Measurements from ENCODE around the gene AKR1D1. TPM values are rescaled to one million over a fixed set of nuclear protein-coding genes. Genes with fewer than 3 reads are reported as not detected.
"Not testable (repeated sequence)": the region's sequence is repeated elsewhere in the genome, so short reads cannot be mapped to it uniquely, and the experiment has no call there.

The AKR1D1 gene
- polyA plus RNA-seq, 4 donors, result 0.07 to 0.41 (median 0.07) TPM; not detected in 1

DNA sequence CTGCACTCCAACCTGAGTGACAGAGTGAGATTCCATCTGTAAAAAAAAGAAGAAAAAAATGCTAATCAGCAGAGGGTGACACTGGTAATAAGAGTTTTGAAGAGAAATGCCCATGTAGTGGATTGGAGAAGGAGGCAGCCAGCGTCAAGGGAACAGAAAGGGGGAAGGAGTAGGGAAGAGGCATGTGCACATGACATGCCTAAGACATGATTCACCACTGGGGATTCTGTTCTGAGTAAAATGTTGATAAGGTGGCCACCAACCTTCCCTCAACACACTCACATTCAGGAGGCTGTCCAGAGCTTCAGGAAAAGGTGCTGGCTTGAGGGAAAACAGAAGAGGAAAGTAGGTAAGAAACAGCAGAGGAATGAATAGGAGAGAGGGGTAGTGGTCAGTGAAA lies 39.9 kb downstream of the AKR1D1 start:
- no peak for DNase-seq (ENCODE audit: low read depth in 4 of 4, low spot score in 3 of 4)

DNA sequence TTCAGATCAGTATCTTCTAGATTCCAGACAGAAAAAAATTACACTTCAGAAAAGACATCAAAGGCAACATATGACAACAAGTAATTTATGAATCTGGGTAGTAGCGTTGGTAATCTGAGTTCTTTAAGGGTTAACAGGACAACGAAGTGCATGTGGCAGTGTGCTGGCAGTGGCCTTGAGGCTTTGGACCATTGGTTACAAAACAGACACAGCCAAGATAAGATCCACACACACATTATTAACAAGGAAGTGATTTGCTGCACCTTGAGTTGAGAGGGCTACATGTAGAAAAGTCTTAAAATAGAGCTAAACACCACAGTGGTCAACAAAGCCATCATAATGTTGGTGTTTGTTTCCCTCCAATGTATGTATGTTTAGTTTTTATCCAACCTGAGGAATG lies 40.6 kb downstream of the AKR1D1 start:
- no peak for DNase-seq (ENCODE audit: low read depth in 4 of 4, low spot score in 3 of 4)

DNA sequence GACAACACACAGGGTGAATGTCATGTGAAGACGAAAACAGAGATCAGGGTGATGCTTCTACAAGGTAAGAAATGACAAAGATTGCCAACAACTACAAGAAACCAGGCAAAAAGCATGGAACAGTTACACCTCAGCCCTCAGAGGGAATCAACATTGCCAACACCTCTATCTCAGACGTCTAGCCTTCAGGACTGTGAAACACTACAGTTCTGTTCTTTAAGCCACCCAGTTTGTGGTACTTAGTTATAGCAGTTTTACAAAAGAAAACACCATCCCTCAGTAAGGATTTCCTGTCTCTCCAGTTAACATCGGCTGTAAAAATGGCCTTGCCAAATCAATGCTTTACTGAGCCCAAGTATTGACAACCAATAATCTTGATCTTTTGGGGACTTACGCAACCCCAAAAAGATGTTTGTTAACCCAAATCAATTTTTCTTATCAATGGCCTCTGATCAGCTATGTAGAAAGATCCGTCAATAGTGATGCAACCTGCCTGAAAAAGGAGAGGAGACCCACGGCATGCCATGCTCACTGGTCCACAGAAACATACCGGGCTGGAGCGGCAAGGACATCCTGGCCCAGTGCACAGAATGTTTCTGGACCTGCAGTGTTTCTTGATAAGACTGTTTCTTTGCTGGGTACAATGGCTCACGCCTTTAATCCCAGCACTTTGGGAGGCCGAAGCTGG lies 44.0 kb downstream of the AKR1D1 start:
- no peak for DNase-seq (ENCODE audit: low read depth in 4 of 4, low spot score in 3 of 4)

DNA sequence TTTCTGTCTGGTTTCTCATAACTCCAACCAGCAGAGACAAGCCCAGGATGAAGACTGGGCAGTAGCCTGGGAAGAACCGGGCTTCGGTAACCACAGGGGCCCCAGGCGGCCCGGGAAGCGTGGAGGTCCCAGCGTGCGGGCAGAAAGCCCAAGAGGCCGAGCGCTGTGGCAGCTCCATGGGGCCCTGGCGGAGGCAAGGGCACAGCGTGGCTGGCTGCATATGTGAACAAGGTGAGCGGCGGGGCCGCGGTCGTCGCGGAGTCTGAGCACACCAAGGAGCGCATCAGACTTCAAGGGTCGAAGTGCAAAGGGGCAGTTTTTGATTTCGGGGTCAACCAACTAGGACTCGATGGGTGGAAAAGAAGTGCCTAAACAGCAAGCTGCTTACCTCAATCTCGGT lies 45.9 kb downstream of the AKR1D1 start:
- DNase-seq (ENCODE audit: low read depth in 4 of 4, low spot score in 3 of 4), result no peak

DNA sequence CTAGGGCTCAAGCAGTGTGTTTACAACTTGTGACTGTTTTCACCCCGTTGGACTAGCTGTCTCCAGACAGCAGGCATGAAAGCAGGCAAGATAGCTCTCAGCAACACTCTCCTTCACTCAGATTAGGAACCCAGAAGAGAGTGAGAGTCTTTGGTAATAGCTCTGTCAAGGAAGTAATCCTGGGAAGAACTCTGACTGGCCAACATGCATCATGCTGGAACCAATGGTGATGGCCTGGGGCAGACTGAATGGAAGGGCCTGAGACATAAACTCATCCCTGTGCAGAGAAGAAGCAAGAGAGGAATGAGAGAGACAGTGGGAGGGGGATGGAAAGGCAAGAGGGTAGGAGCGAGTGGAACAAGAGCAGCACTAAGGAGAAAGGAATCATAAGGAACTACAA lies 48.9 kb downstream of the AKR1D1 start:
- DNase-seq (ENCODE audit: low read depth in 4 of 4, low spot score in 3 of 4), result no peak

DNA sequence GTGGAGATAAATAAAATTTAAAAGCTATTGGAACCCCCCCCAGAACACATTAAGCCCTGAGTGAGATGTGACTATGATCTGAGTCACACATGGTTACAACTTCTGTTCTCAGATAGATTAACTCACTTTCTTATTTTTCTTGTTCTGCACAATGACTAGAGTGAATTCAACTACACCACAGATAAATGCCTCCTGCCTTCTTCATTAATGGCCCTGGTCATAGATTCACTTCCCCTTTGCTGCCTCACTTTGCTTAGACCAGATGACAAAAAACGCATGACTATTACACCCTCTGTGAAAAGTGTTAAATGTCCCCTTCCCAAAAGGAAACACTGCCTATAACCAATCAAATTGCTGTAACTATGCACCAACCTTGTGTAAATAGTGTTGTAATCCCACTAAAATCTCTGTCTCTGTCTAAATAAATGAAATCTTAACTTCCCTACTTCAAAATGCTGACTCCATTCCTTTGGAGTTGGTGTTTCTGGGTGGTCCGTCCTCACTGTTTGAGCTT lies 49.4 kb downstream of the AKR1D1 start:
- no peak for DNase-seq (ENCODE audit: low read depth in 4 of 4, low spot score in 3 of 4)

DNA sequence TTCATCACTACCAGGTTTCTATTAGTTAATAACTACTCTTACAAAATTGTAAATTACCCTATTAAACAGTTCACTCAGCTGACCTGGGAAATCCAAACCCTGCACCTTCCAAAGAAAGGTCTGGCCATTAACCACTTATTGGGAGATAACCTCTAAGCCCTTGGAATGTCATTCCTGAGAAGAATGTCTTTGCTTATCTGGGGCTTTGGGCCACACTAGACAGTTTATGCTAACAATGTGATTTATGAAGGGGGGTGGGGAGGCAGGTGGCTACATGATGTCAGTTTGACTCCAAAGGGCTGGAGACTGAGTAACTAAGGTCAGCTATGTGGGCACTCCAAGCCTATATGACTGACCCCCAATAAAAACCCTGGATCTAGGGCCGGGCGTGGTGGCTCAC lies 50.7 kb downstream of the AKR1D1 start:
- DNase-seq (ENCODE audit: low read depth in 4 of 4, low spot score in 3 of 4), result no peak

DNA sequence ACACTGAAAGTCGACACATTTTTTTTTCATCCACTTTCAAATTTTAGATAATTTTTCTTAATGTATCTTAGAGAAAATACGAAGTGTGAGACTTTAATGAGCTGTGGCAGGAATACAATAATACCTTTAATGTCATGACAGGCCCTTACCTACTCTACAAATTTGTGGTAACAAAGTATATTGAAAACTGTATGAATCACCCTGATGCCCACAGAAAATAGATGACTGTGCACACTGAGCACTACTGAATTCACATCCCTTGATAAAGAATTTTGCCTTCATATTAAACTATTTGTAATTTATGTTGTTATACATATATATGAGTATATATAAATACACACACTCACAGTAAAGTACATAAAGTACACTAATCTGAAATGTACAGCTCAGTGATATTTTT lies 51.7 kb downstream of the AKR1D1 start:
- no peak for DNase-seq (ENCODE audit: low read depth in 4 of 4, low spot score in 3 of 4)

DNA sequence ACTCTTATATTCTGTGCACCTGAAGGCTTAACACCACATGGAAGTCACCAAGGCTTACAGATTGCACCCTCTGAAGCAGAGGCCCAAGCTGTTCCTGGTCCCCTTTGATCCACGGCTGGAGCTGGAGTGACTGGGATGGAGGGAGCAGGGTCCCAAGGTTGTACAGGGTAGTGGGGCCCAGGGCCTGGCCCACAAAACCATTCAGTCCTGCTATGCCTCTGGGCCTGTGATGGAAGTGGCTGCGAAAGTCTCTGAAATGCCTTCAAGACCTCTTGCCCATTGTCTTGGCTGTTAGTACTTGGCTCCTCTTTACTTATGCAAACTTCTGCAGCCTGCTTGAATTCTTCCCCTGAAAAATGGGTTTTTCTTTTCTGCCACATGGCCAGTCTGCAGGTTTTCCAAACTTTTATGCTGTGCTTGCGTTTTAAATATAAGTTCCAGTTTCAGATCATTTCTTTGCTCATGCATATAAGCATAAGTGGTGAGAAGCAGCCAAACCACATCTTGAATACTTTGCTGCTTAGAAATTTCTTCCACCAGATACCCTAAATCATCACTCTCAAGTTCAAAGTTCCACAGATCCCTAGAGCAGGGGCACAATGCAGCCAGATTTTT lies 53.4 kb downstream of the AKR1D1 start:
- DNase-seq (ENCODE audit: low read depth in 4 of 4, low spot score in 3 of 4), result no peak

DNA sequence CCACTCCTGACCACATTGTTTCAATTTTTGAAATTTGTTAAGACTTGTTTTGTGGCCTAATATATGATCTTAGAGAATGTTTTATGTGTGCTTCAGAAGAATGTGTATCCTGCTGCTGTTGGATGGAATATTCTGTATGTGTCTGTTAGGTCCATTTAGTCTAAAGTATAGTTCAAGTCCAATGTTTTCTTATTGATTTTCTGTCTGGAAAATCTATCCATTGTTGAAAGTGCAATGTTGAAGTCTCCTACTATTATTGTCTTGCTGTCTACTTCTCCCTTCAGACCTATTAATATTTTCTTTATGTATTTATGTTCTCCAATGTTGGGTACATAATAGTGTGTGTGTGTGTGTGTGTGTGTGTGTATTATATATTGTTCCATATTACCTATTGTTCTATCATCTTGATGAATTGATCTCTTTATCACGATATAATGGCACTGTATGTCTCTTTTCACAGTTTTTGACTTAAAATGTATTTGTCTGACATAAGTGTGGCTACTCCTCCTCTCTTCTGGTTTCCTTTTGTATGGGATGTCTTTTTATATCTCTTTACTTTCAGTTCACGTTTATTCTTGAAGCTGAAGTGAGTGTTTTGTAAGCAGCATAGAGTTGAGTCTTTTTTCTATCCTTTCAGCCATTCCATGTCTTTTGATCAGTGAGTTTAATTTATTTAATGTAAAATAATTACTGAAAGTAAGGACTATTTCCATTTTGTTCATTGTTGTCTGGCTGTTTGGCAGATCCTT lies 61.3 kb downstream of the AKR1D1 start:
- DNase-seq (ENCODE audit: low read depth in 4 of 4, low spot score in 3 of 4), result no peak

DNA sequence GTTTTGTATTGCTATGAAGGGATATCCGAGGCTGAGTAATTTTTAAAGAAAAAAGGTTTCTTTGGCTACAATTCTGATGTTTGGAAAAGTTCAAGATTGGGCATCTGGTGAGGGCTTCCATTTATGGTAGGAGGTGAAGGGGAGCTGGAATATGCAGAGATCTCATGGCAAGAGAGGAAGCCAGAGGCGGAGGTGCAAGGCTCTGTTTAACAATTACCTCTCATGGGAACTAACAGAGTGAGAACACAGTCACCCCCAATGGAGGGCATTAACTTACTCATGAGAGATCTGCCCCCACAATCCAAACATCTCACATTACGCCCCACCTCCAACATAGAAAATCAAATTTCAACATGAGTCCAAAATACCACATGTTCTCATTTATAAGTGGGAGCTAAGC lies 62.0 kb downstream of the AKR1D1 start:
- no peak for DNase-seq (ENCODE audit: low read depth in 4 of 4, low spot score in 3 of 4)

DNA sequence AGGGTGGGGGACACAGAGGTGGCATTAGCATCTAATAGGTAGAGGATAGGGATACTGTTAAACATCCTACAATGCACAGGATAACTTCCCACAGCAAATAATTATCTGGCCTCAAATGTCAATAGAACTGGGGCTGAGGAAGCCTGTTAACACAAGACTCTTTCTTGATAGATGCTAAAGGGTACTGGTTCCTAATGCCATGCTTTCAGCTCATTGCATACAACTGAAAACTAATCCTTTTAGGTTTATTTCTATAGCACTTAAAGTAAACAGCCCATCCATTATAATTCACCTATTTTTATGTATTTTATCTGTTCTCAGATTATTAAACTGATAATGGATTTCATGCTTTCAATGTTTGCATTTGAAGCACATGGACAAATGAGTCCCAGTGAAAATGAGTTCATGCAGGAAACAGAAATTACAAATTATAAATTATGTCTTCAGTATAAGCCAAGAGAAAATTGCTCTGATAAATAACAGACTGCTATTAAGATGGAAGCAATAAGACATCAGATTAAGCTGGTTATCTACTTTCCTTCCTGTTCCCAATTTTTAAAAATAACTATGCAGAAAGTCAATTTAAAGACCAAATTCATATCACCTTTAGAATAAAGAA lies 66.4 kb downstream of the AKR1D1 start:
- DNase-seq (ENCODE audit: low read depth in 4 of 4, low spot score in 3 of 4), result no peak

DNA sequence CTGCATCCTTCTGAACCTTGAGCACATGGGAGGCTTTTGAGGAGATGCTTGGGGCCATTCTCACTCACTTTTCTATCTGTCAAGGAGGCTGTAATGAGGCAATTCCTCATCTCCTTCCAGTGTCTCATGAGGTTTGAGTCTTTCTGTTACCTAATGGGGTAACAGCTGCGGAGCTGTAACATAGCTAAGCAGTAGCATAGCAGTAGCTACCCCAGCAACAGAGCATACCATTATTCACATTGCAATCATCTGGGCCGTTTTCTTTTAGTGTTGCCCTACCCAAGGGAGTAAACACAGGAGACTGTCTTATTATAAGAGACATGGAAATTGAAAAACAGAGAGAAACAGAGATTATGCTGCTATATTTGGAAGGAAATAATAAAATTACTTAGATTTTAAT lies 68.7 kb downstream of the AKR1D1 start:
- DNase-seq (ENCODE audit: low read depth in 4 of 4, low spot score in 3 of 4), result no peak

DNA sequence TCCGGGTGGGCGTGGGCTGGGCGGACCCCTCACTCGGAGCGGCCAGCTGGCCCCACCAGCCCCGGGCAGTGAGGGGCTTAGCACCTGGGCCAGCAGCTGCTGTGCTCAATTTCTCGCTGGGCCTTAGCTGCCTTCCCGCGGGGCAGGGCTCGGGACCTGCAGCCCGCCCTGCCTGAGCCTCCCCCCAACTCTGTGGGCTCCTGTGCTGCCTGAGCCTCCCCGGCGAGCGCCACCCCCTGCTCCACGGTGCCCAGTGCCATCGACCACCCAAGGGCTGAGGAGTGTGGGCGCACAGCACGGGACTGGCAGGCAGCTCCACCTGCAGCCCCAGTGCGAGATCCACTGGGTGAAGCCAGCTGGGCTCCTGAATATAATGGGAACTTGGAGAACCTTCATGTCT lies 70.0 kb downstream of the AKR1D1 start:
- DNase-seq (ENCODE audit: low read depth in 4 of 4, low spot score in 3 of 4), result not testable (repeated sequence)

DNA sequence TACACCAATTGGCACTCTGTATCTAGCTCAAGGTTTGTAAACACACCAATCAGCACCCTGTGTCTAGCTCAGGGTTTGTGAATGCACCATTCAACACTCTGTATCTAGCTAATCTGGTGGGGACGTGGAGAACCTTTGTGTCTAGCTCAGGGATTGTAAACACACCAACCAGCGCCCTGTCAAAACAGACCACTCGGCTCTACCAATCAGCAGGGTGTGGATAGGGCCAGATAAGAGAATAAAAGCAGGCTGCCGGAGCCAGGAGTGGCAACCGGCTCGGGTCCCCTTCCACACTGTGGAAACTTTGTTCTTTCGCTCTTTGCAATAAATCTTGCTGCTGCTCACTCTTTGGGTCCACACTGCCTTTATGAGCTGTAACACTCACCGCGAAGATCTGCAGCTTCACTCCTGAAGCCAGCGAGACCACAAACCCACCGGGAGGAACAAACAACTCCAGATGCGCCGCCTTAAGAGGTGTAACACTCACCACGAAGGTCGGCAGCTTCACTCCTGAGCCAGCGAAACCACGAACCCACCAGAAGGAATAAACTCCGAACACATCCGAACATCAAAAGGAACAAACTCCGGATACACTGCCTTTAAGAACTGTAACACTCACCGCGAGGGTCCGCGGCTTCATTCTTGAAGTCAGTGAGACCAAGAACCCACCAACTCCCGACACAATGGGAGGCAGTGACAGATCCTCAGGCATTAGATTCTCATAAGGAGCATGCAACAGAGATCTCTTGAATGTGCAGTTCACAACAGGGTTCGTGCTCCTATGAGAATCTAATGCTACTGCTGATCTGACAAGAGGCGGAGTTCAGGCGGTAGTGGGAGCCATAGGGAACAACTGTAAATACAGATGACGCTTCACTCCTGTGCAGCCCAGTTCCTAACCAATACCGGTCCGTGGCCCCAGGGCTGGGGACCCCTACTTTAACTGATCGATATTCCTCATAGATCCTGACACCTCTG lies 70.8 kb downstream of the AKR1D1 start:
- DNase-seq (ENCODE audit: low read depth in 4 of 4, low spot score in 3 of 4), result not testable (repeated sequence)

DNA sequence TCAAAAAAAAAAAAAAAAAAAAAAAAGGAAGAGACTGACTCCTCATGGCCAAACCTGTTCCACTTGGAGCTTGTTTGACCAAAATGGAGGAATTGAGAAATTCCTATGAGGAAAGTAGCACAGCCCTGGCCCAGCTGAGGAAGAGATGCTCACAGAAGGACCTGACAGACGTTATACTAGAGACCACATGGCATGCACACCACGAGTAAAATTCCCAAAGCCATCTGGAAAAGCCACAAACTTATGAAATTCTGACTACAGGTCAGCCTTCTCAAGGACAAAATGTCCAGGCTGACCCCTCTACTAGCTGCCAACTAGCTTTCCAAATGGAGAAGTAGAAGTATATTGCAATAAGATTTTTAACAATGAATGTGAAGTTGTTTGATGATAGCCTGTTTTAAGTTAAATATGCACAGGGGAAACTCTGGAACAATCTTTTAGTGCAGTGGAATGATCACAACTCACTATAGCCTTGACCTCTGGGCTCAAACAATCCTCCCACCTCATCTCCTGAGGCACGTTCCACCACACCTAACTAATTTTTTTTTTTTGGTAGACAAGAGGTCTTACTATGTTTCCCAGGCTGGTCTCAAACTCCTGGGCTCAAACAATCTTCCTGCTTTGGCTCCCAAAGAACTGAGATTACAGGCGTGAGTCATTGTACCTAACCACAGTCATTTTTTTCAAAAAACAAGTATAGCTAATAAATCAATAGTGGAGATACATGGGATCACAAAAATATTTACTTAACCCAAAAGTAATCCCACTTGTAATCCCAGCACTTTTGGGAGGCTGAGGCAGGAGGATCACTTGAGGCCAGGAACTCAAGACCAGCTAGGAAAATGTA lies 75.7 kb downstream of the AKR1D1 start:
- no peak for DNase-seq (ENCODE audit: low read depth in 4 of 4, low spot score in 3 of 4)

DNA sequence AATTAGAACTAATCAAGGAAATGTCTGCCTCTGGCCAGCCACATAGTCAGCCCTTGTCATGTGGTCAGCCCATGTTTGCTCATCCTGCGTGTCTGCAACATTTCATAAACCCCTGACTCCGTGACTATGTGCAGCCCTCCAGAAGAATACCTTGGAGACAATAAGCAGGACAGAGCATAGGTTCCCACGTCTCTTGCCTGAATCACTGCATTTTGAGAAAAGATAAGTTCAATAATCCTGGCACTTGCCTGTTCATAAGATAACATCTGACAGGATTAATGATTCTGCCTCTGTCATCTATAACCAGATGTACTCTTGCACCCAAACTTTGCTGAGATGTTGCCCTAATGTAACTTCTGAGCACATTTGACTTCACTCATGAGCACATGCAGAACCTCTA lies 78.4 kb downstream of the AKR1D1 start:
- DNase-seq (ENCODE audit: low read depth in 4 of 4, low spot score in 3 of 4), result no peak

DNA sequence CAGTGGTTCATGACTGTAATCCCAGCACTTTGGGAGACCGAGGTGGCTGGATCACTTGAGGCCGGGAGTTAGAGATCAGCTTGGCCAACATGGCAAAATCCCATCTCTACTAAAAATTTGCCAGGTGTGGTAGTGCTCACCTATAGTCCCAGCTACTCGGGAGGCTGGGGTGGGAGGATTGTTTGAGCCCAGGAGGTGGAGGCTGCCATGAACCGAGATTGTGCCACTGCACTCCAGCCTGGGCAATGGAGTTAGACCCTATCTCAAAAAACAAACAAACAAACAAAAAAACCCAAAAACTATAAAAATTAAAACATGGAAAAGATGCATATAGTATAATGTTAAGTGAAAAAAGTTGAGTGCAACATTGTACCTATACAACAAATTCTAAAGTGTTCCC lies 81.4 kb downstream of the AKR1D1 start:
- no peak for DNase-seq (ENCODE audit: low read depth in 4 of 4, low spot score in 3 of 4)
